HepG2 (cell line): ENCODE results near the gene ZNF214. TPM values are rescaled to one million over a fixed set of nuclear protein-coding genes. Genes with fewer than 3 reads are reported as not detected.

Experiments
- ATAC-seq: fragments of 200-7000 bp; cut with Tn5 transposase; 3 replicates; pipeline ENCODE4 v1.9.1; 2020; ENCODE audit warnings: mild to moderate bottlenecking, moderate library complexity
- BruUV-seq: library from RNA; stranded (reverse); fragments of 400-500 nt; replicated peaks from 2 replicates; lab custom pipeline; 2021; lab: Mats Ljungman, UMichigan
- CTCF ChIA-PET: fragments of 300-600 bp; formaldehyde crosslinking; extraction: SDS; loops from one replicate; lab custom pipeline; 2021; ENCODE audit warnings: low total read pairs, inconsistent platforms, low intra/inter-chr PET ratio; lab: Yijun Ruan, JAX
- POLR2A ChIA-PET: fragments of 350-600 bp; sonication (Branson Sonifier 250); formaldehyde crosslinking; loops from one replicate; lab custom pipeline; 2020; ENCODE audit warnings: antibody characterized with exemption, inconsistent platforms; lab: Yijun Ruan, JAX
- DNase-seq: peaks from one replicate; pipeline ENCODE4 v3.0.0-alpha.2; 2015; ENCODE audit warnings: low spot score
- FAIRE-seq: peaks from 3 replicates; lab custom pipeline; 2011; peaks lifted over from hg19 to GRCh38; lab: Jason Lieb, UNC
- H2AFZ ChIP-seq: one replicate; pipeline ENCODE4 v1.6.1; 2011; ENCODE audit warnings: low read length, inconsistent platforms
- H3K27ac ChIP-seq: fragments of 300-600 bp; 3 replicates; pipeline ENCODE4 v1.8.0; 2011; ENCODE audit warnings: mixed run types, mild to moderate bottlenecking, mixed read lengths, low read length, inconsistent platforms; ENCODE audit not compliant: insufficient read depth; ENCODE audit errors: extremely low read length
- H3K27me3 ChIP-seq, 2 experiments: fragments of 200-600 bp in 1 of 2; 2 replicates in 1 of 2; 3 replicates in 1 of 2; pipeline versions ENCODE4 v1.6.0 to v1.8.0; 2011; ENCODE audit warnings: low read length in 2 of 2, mild to moderate bottlenecking in 2 of 2, moderate library complexity in 2 of 2, inconsistent platforms in 1 of 2; ENCODE audit not compliant: insufficient read depth in 2 of 2, control insufficient read depth in 1 of 2
- H3K36me3 ChIP-seq, 2 experiments: fragments of 200-600 bp in 1 of 2; replicated peaks in 1 of 2; 2 replicates in 1 of 2; 3 replicates in 1 of 2; pipeline versions ENCODE4 v1.5.1 to v1.8.0; 2011; ENCODE audit warnings: low read length in 2 of 2, inconsistent platforms in 1 of 2; ENCODE audit not compliant: insufficient read depth in 2 of 2, control insufficient read depth in 1 of 2
- H3K4me1 ChIP-seq: 2 replicates; pipeline ENCODE4 v1.5.1; 2012; ENCODE audit warnings: low read length, inconsistent platforms; ENCODE audit not compliant: insufficient read depth
- H3K4me2 ChIP-seq: 2 replicates; pipeline ENCODE4 v1.6.0; 2011; ENCODE audit warnings: low read depth, low read length, inconsistent platforms
- H3K4me3 ChIP-seq, 3 experiments: fragments of 200-600 bp in 1 of 3; sonication (generic), shearing (Covaris generic) in 1 of 3; replicated peaks in 1 of 3; 2 replicates each; pipeline ENCODE4 v1.5.1; 2011 to 2016; ENCODE audit warnings: low read length in 3 of 3, inconsistent platforms in 2 of 3, low read depth in 2 of 3, mild to moderate bottlenecking in 2 of 3, control low read depth in 1 of 3, mixed read lengths in 1 of 3; ENCODE audit not compliant: insufficient read depth in 1 of 3
- H3K79me2 ChIP-seq: one replicate; pipeline ENCODE4 v1.6.1; 2011; ENCODE audit warnings: low read length, inconsistent platforms; ENCODE audit not compliant: insufficient read depth
- H3K9ac ChIP-seq: 2 replicates; pipeline ENCODE4 v1.6.0; 2011; ENCODE audit warnings: mild to moderate bottlenecking, low read depth, low read length, inconsistent platforms; ENCODE audit not compliant: insufficient read depth
- H3K9me3 ChIP-seq: 2 replicates; pipeline ENCODE4 v1.5.1; 2012; ENCODE audit warnings: mild to moderate bottlenecking, low read length
- H4K20me1 ChIP-seq: 2 replicates; pipeline ENCODE4 v1.6.0; 2011; ENCODE audit warnings: inconsistent platforms, mild to moderate bottlenecking, low read length, moderate library complexity; ENCODE audit not compliant: insufficient read depth
- BRCA1 ChIP-seq: sonication (generic); formaldehyde crosslinking; IDR thresholded peaks from 2 replicates; pipeline ENCODE4 v1.4.0; 2020; ENCODE audit warnings: missing genetic modification reagents
- BRD4 ChIP-seq: sonication (generic); formaldehyde crosslinking; IDR thresholded peaks from 2 replicates; pipeline ENCODE4 v1.4.0; 2020; ENCODE audit warnings: missing genetic modification reagents
- DPF2 ChIP-seq: sonication (generic); formaldehyde crosslinking; IDR thresholded peaks from 2 replicates; pipeline ENCODE4 v1.4.0; 2020; ENCODE audit warnings: mild to moderate bottlenecking, low read depth, missing genetic modification reagents, borderline replicate concordance
- FIP1L1 ChIP-seq: fragments of 200-400 bp; formaldehyde crosslinking; IDR thresholded peaks from 2 replicates; pipeline ENCODE4 v1.6.1; 2018; ENCODE audit warnings: low read depth, mild to moderate bottlenecking, low read length, moderate library complexity, borderline replicate concordance; ENCODE audit not compliant: insufficient read depth
- FOXO1 ChIP-seq: sonication (generic); formaldehyde crosslinking; IDR thresholded peaks from 2 replicates; pipeline ENCODE4 v1.4.0; 2020; ENCODE audit warnings: missing genetic modification reagents
- HIC2 ChIP-seq: sonication (generic); formaldehyde crosslinking; IDR thresholded peaks from 2 replicates; pipeline ENCODE4 v1.9.0; 2022; ENCODE audit warnings: low read depth, missing genetic modification reagents
- KLF16 ChIP-seq, 2 experiments: sonication (generic) in 1 of 2; formaldehyde crosslinking in 1 of 2; IDR thresholded peaks; 2 replicates each; pipeline versions ENCODE4 v1.6.1 to v1.8.0; 2016 to 2023; ENCODE audit warnings: missing genetic modification reagents in 2 of 2, missing compliant biosample characterization in 1 of 2
- KMT2A ChIP-seq: sonication (generic); formaldehyde crosslinking; IDR thresholded peaks from 2 replicates; pipeline ENCODE4 v1.4.0; 2020; ENCODE audit warnings: missing genetic modification reagents
- KMT2B ChIP-seq: IDR thresholded peaks from 2 replicates; pipeline ENCODE4 v1.6.1; 2016; ENCODE audit warnings: missing genetic modification reagents, missing compliant biosample characterization
- MATR3 ChIP-seq: sonication (generic); formaldehyde crosslinking; IDR thresholded peaks from 2 replicates; pipeline ENCODE4 v1.4.0; 2020; ENCODE audit warnings: missing genetic modification reagents
- NFE2L1 ChIP-seq: sonication (generic); formaldehyde crosslinking; IDR thresholded peaks from 2 replicates; pipeline ENCODE4 v1.4.0; 2020; ENCODE audit warnings: missing genetic modification reagents, mild to moderate bottlenecking, borderline replicate concordance
- RBM39 ChIP-seq: fragments of 200-400 bp; formaldehyde crosslinking; IDR thresholded peaks from one replicate; pipeline ENCODE4 v1.6.1; 2018; ENCODE audit warnings: antibody characterized with exemption, mild to moderate bottlenecking, low read depth, low read length; ENCODE audit not compliant: poor library complexity, severe bottlenecking
- SETDB1 ChIP-seq: sonication (generic); formaldehyde crosslinking; IDR thresholded peaks from 2 replicates; pipeline ENCODE4 v1.5.1; 2020; ENCODE audit warnings: missing genetic modification reagents, mild to moderate bottlenecking, borderline replicate concordance
- SOX5 ChIP-seq: IDR thresholded peaks from 2 replicates; pipeline ENCODE4 v1.6.1; 2016; ENCODE audit warnings: borderline replicate concordance
- ZBTB43 ChIP-seq: sonication (generic); formaldehyde crosslinking; conservative IDR thresholded peaks from 2 replicates; pipeline ENCODE4 v1.4.0; 2020; ENCODE audit warnings: missing genetic modification reagents
- ZNF383 ChIP-seq: sonication (generic); formaldehyde crosslinking; IDR thresholded peaks from 2 replicates; pipeline ENCODE4 v1.4.0; 2020; ENCODE audit warnings: missing genetic modification reagents, mild to moderate bottlenecking, borderline replicate concordance
- ZNF850 ChIP-seq: sonication (generic); formaldehyde crosslinking; conservative IDR thresholded peaks from 2 replicates; pipeline ENCODE4 v1.9.0; 2021; ENCODE audit warnings: mild to moderate bottlenecking, missing genetic modification reagents
- ZSCAN20 ChIP-seq: sonication (generic); formaldehyde crosslinking; IDR thresholded peaks from 2 replicates; pipeline ENCODE4 v1.4.0; 2020; ENCODE audit warnings: missing genetic modification reagents, mild to moderate bottlenecking, borderline replicate concordance
- WGBS: methylation state at CpG from one replicate; pipeline ENCODE4 v1.1.6; 2017; ENCODE audit warnings: low lambda C conversion rate; 5-methylcytosine and 5-hydroxymethylcytosine counted together
- in situ Hi-C: cut with HindIII; loops from 2 replicates; pipeline ENCODE4 v1.10.0; 2017; ENCODE audit warnings: low pct_unique_long_range_greater_than_20kb; ENCODE audit not compliant: extremely low pct_ligation_motif_present
- intact Hi-C: fragments of 100-400 bp; cut with micrococcal nuclease; formaldehyde crosslinking; loops from one replicate; pipeline ENCODE4 v1.10.0; 2022; ENCODE audit not compliant: unreplicated experiment
- polyA plus RNA-seq, 8 experiments: library from polyadenylated mRNA; depleted of rRNA in 3 of 8; stranded (reverse) in 7 of 8; unstranded in 1 of 8; fragments of >200 nt; fragmentation: Illumina TruSeq in 4 of 8; extraction: Trizol in 4 of 8; gene quantifications; 2 replicates each; pipeline versions ENCODE4 v1.2.1 to v1.2.3, GENCODE V29; 2011 to 2016; ENCODE audit warnings: low read depth in 4 of 8, missing spikeins in 1 of 8, mixed read lengths in 1 of 8; ENCODE audit not compliant: insufficient read depth in 1 of 8
- total RNA-seq, 5 experiments: library from RNA; depleted of rRNA; stranded (reverse); fragments of >200 nt; fragmentation: Illumina TruSeq; extraction: Trizol; gene quantifications; 2 replicates each; pipeline ENCODE4 v1.2.3, GENCODE V29; 2016; ENCODE audit warnings: low read depth in 1 of 5
- TF ChIP-seq, protein P1 (sequence below): sonication (generic); formaldehyde crosslinking; IDR thresholded peaks from 2 replicates; pipeline ENCODE4 v1.5.0; 2020; ENCODE audit warnings: mild to moderate bottlenecking, missing genetic modification reagents

ZNF214 gene
- total and polyA plus RNA-seq, 2 of the 13 experiments (the other 11 are each of a cell fraction or from before 2014, with no cell fraction given): 0.28 to 1.9 TPM

DNA sequence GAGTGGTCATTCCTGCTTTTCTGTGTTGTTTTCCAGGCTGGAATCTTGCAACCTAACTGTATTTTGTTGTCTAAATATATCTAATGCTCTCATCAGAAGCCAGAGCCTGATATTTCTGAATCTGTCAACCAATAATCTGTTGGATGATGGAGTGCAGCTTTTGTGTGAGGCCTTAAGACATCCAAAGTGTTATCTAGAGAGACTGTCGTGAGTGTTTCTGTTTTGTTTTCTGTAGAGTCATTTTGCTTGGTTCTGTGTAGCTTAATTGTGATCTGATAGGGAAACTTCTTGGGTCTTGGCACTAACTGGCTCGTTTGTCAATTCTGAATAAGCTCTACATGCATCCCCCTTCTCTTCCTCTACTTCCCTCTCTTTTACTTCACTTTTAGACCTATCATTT, 37.5 kb upstream of the ZNF214 start (continued):
- TF ChIP-seq FIP1L1 (no peak), BRCA1 (no peak), RBM39 (no peak), ZSCAN20 (no peak), KMT2B (CRISPR knock-in tag) (no peak), ZNF850 (CRISPR knock-in tag) (no peak)

GRCh38 chr11:7056828-7057513, 36.8 kb upstream of the ZNF214 start:
- in situ Hi-C loops: no loop called here
- no peak for DNase-seq
- intact Hi-C loops: no loop called here
- Histone ChIP-seq H2AFZ (no peak overlapping the region), H3K4me1 (no peaks in the 10 kb centered on the region), H3K27ac (no peak overlapping the region), H3K4me3 (no peak overlapping the region), H3K9ac (no peak overlapping the region), H3K27me3 (0 out of 5 replicates have a peak, but pooled peaks cover 0 to 6% of the 10 kb centered on the region in 2 experiments), H4K20me1 (no peaks in the 10 kb centered on the region), H3K79me2 (no peaks in the 10 kb centered on the region), H3K9me3 (no peaks in the 10 kb centered on the region), H3K36me3 (no peaks in the 10 kb centered on the region), H3K4me2 (no peak overlapping the region)
- POLR2A ChIA-PET: no interaction called here
- no TSS peak for BruUV-seq
- CTCF ChIA-PET: no interaction called here
- WGBS: 18% methylated on average over 6 of the region's 6 CpGs
- no peak for ATAC-seq
- no peak for FAIRE-seq
- no peak for TF ChIP-seq HIC2 (CRISPR knock-in tag)
- TF ChIP-seq, protein P1, sequence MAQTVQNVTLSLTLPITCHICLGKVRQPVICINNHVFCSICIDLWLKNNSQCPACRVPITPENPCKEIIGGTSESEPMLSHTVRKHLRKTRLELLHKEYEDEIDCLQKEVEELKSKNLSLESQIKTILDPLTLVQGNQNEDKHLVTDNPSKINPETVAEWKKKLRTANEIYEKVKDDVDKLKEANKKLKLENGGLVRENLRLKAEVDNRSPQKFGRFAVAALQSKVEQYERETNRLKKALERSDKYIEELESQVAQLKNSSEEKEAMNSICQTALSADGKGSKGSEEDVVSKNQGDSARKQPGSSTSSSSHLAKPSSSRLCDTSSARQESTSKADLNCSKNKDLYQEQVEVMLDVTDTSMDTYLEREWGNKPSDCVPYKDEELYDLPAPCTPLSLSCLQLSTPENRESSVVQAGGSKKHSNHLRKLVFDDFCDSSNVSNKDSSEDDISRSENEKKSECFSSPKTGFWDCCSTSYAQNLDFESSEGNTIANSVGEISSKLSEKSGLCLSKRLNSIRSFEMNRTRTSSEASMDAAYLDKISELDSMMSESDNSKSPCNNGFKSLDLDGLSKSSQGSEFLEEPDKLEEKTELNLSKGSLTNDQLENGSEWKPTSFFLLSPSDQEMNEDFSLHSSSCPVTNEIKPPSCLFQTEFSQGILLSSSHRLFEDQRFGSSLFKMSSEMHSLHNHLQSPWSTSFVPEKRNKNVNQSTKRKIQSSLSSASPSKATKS (CRISPR knock-in tag): no peak
- no peak for TF ChIP-seq DPF2 (CRISPR knock-in tag)
- TF ChIP-seq KLF16 (CRISPR knock-in tag; IDR thresholded peaks at IDR 0.05): no peak
- TF ChIP-seq BRD4 (CRISPR knock-in tag): no peak
- no peak for TF ChIP-seq ZNF383 (CRISPR knock-in tag)
- TF ChIP-seq KMT2A (CRISPR knock-in tag): no peak
- TF ChIP-seq SETDB1 (CRISPR knock-in tag): no peak
- no peak for TF ChIP-seq ZBTB43 (CRISPR knock-in tag)
- no peak for TF ChIP-seq SOX5 (CRISPR knock-in tag)
- TF ChIP-seq FOXO1: no peak
- no peak for TF ChIP-seq MATR3 (CRISPR knock-in tag)
- TF ChIP-seq NFE2L1: no peak
